SK-N-MC (cell line): Measurements from ENCODE around the gene MSH6.
A peak's percentile ranks its signal among the peaks of the same experiment; 100 is the strongest.

Source experiments
- DNase-seq: peaks from one replicate; pipeline ENCODE4 v3.0.0-alpha.2; 2011; ENCODE audit warnings: low read depth, low spot score
- H3K27ac ChIP-seq: fragments of 200-600 bp; sonication (generic); 2 replicates; pipeline ENCODE4 v1.5.1; 2016; ENCODE audit warnings: mixed run types
- H3K36me3 ChIP-seq: fragments of 200-600 bp; sonication (generic); 2 replicates; pipeline ENCODE4 v1.6.1; 2017; ENCODE audit warnings: antibody characterized with exemption, low read length, mixed read lengths; ENCODE audit not compliant: insufficient read depth
- H3K4me3 ChIP-seq: fragments of 200-600 bp; sonication (generic); 2 replicates; pipeline ENCODE4 v1.5.1; 2016
- H3K9ac ChIP-seq: fragments of 200-600 bp; sonication (generic); 2 replicates; pipeline ENCODE4 v1.8.0; 2017; ENCODE audit warnings: mixed run types, mixed read lengths; ENCODE audit not compliant: insufficient read length
- H3K9me3 ChIP-seq: fragments of 200-600 bp; sonication (generic); 2 replicates; pipeline ENCODE4 v1.6.1; 2017; ENCODE audit warnings: low read depth, mild to moderate bottlenecking, antibody characterized with exemption, low read length, moderate library complexity, mixed read lengths
- EZH2 ChIP-seq: fragments of 200-600 bp; sonication (generic); IDR thresholded peaks from one replicate; pipeline ENCODE4 v1.6.1; 2017; ENCODE audit warnings: antibody characterized with exemption
- FOXP2 ChIP-seq: optimal IDR thresholded peaks from 2 replicates; pipeline ENCODE3; 2011; ENCODE audit warnings: mild to moderate bottlenecking, moderate library complexity; ENCODE audit not compliant: insufficient read depth; ENCODE audit errors: extremely low read length, control extremely low read depth
- POLR2AphosphoS5 ChIP-seq: IDR thresholded peaks from 2 replicates; pipeline ENCODE4 v1.6.1; 2012; ENCODE audit warnings: mild to moderate bottlenecking, low read depth, low read length, borderline replicate concordance

Gene MSH6, protein sequence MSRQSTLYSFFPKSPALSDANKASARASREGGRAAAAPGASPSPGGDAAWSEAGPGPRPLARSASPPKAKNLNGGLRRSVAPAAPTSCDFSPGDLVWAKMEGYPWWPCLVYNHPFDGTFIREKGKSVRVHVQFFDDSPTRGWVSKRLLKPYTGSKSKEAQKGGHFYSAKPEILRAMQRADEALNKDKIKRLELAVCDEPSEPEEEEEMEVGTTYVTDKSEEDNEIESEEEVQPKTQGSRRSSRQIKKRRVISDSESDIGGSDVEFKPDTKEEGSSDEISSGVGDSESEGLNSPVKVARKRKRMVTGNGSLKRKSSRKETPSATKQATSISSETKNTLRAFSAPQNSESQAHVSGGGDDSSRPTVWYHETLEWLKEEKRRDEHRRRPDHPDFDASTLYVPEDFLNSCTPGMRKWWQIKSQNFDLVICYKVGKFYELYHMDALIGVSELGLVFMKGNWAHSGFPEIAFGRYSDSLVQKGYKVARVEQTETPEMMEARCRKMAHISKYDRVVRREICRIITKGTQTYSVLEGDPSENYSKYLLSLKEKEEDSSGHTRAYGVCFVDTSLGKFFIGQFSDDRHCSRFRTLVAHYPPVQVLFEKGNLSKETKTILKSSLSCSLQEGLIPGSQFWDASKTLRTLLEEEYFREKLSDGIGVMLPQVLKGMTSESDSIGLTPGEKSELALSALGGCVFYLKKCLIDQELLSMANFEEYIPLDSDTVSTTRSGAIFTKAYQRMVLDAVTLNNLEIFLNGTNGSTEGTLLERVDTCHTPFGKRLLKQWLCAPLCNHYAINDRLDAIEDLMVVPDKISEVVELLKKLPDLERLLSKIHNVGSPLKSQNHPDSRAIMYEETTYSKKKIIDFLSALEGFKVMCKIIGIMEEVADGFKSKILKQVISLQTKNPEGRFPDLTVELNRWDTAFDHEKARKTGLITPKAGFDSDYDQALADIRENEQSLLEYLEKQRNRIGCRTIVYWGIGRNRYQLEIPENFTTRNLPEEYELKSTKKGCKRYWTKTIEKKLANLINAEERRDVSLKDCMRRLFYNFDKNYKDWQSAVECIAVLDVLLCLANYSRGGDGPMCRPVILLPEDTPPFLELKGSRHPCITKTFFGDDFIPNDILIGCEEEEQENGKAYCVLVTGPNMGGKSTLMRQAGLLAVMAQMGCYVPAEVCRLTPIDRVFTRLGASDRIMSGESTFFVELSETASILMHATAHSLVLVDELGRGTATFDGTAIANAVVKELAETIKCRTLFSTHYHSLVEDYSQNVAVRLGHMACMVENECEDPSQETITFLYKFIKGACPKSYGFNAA (N-terminal part only)

DNA sequence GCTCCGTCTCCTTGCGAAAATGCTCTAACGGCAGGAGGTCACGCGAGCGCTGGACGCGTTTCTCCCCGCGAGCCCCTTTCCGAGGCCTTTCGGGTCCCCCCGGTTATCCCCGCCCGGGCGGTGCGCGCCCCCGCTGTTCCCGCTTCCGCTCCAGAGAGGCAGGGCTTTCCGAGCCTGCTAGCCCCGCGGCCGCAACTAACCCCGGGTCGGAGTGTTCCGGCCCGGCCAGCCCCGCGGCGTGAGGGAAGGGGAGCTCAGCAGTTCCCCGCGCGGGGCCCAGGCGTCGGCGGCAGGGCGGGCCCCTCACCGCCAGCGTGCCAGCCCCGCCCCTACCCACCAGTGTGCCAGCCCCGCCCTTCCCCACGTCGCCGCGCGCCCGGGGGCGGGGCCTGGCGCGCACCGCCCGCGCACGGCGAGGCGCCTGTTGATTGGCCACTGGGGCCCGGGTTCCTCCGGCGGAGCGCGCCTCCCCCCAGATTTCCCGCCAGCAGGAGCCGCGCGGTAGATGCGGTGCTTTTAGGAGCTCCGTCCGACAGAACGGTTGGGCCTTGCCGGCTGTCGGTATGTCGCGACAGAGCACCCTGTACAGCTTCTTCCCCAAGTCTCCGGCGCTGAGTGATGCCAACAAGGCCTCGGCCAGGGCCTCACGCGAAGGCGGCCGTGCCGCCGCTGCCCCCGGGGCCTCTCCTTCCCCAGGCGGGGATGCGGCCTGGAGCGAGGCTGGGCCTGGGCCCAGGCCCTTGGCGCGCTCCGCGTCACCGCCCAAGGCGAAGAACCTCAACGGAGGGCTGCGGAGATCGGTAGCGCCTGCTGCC lies at the start of gene MSH6:
Gene MSH6, plus strand, starts transcription at position 475 of the 815 bp plus-strand sequence. Its CDS starts 89 bp downstream, at position 564.
- Histone ChIP-seq H3K4me3 (peak within 1 kb of the TSS; percentile 95), H3K27ac (peak within 1 kb of the TSS; percentile 91), H3K36me3 (peaks cover 36% of the 10 kb centered on the region), H3K9ac (peak within 1 kb of the TSS; percentile 95), H3K9me3 (no peaks in the 10 kb centered on the region)
- TF ChIP-seq POLR2AphosphoS5 (peak; percentile 86), EZH2 (no peak), FOXP2 (no peak)
- peak; percentile 16 for DNase-seq

DNA sequence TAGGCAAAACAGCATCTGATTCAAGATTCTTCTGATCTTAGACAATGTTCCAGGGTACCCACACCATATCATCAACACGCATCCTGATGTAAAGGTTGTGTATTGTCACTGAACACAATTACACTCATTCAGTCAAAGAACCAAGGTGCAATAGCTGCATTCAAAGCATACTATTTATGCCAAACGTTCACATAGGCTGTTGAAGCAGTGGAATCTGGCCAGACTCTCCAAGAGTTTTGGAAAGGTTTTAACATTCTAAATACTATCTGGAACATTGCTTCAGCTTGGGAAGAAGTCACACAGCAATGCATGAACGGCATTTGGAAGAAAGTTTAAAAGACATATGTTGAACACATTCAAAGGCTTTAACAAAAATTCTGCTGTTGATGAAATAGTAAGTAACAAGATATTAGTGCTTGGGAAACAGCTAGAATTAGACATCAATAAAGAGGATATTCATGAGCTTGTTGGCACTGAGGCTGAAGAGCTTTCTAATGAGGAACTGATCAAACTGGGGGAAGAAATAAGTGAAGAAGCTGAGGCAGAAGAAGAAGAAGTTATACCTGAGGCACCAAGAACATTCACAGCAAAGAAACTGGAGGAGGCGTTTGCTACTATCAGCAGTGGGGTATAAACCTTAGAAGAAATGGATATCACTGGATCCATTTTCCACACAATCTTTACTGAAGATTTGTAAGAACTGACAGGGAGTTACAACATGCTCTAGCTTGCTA lies 47.6 kb upstream of the MSH6 start:
- no peak overlapping the region for H3K27ac ChIP-seq
- no peak overlapping the region for H3K9ac ChIP-seq
- no peak overlapping the region for H3K4me3 ChIP-seq
- H3K36me3 ChIP-seq = no peaks in the 10 kb centered on the region
- no peak for TF ChIP-seq POLR2AphosphoS5
- no peak for TF ChIP-seq FOXP2
- no peak for TF ChIP-seq EZH2
- no peak for DNase-seq
- H3K9me3 ChIP-seq = no peaks in the 10 kb centered on the region

DNA sequence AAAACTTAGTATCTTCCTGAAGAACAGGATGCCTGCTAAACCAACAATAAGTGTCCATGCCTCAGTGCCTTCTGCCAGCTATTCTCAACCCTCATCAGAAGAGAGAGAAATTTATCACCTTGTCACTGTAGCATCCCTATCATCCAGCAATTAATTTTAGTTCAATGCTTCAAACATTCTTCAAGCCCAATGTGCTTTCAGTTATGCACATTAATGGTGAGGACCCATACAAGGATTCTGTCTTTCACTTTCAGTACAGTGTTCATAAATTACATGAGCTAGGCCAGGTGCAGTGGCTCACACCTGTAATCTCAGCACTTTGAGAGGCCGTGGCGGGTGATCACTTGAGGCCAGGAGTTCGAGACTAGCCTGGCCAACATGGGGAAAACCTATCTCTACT lies 47.0 kb upstream of the MSH6 start:
- no peaks in the 10 kb centered on the region for H3K36me3 ChIP-seq
- DNase-seq = no peak
- H3K9me3 ChIP-seq = no peaks in the 10 kb centered on the region
- H3K4me3 ChIP-seq = no peak overlapping the region
- no peak overlapping the region for H3K9ac ChIP-seq
- no peak overlapping the region for H3K27ac ChIP-seq
- no peak for TF ChIP-seq FOXP2
- no peak for TF ChIP-seq EZH2
- no peak for TF ChIP-seq POLR2AphosphoS5

DNA sequence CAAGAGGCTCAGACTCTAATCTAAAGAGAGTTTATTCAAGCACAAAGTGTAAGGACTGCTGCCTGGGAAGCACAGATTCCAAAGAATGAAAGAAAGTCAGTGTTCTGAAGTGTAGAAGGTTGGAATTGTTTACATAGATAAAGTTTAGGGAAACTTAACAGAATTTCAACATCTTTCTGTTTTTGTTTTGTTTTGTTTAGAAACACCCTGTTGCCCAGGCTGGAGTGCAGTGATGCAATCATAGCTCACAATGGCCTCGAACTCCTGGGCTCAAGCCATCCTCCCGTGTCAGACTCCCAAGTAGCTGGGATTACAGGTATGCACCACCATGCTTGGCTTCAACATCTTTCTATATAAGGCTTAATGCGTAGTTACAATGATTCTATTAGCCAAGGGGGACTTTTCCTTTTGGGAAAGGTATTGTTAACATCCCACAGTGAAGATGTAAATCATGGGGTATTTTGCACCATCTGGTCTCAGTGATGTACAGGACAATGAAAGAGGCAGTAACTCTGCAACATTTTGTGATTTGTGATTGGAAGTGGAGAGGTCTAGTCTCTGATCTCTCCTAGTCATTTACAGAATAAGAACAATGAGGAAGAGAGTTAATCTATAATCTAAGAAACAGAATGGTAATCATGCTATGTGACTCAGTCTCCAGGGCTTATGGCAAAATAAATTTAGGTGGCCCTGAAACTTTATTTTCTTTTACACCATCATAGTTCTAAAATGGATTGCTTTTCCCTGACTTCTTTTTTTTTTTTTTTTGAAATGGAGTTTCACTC lies 45.6 kb upstream of the MSH6 start:
- Histone ChIP-seq H3K9me3 (no peaks in the 10 kb centered on the region), H3K36me3 (no peaks in the 10 kb centered on the region), H3K27ac (no peak overlapping the region), H3K9ac (no peak overlapping the region), H3K4me3 (no peak overlapping the region)
- TF ChIP-seq POLR2AphosphoS5 (no peak), FOXP2 (no peak), EZH2 (no peak)
- DNase-seq = no peak

DNA sequence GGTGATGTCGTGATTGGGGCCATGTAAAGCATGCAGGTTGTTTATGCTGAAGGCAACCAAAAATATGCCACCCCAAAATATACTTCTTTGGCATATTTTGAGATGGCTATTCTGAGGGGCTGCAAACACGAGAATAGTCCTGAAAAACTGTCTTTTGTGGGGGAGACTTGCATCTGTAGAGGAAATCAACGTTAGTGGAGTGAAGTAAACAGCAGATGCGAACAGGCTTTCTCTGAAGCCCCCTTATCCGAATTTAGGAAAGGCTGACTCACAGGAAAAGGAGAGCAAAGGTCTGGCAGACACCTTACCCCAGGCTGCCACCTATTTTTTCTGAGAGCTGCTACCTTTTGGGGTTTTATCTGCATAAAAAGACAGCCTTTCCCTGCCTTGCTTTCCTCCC lies 44.6 kb upstream of the MSH6 start:
- no peaks in the 10 kb centered on the region for H3K36me3 ChIP-seq
- no peak overlapping the region for H3K27ac ChIP-seq
- H3K9ac ChIP-seq = no peak overlapping the region

DNA sequence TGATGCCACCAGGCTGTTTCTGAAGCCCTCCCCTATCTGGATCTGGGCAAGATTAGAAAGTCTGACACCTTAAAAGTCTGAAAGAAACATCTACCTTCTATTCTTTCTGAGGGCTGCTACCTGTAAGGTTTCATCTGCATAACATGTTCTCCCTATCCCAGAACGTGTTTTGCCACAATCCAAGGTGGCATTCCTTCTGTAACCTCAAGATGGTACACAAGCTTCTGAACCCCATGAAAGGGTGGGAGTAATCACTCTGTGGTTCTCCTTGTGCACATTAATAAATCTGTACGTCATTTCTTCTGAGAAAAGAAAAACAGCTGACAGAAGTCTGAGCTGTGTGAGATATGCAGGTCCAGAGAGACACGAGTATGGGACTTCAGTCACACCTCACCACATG lies 41.8 kb upstream of the MSH6 start:
- TF ChIP-seq EZH2 (no peak), FOXP2 (no peak), POLR2AphosphoS5 (no peak)
- no peak overlapping the region for H3K4me3 ChIP-seq
- no peak for DNase-seq
- H3K36me3 ChIP-seq = no peaks in the 10 kb centered on the region
- H3K9ac ChIP-seq = no peak overlapping the region
- no peak overlapping the region for H3K27ac ChIP-seq
- H3K9me3 ChIP-seq = no peaks in the 10 kb centered on the region

More for the DNA sequence above, 44.6 kb upstream of the MSH6 start:
- Histone ChIP-seq H3K4me3 (no peak overlapping the region), H3K9me3 (no peaks in the 10 kb centered on the region)
- no peak for DNase-seq
- TF ChIP-seq EZH2 = no peak
- TF ChIP-seq FOXP2 = no peak
